Osteoblast (primary cell): ENCODE data around the gene SCUBE1. TPM values are rescaled to one million over a fixed set of nuclear protein-coding genes. Genes with fewer than 3 reads are reported as not detected.

Experiments used
- DNase-seq: peaks from one replicate; pipeline ENCODE4 v3.0.0; 2011; ENCODE audit warnings: low spot score, mixed read lengths; ENCODE audit not compliant: insufficient read length; ENCODE audit errors: missing footprints
- H2AFZ ChIP-seq: 2 replicates; pipeline ENCODE4 v1.6.0; 2011; ENCODE audit warnings: mild to moderate bottlenecking, low read length
- H3K27ac ChIP-seq: 2 replicates; pipeline ENCODE4 v1.5.1; 2011; ENCODE audit warnings: mild to moderate bottlenecking, low read depth, low read length, moderate library complexity
- H3K27me3 ChIP-seq: 2 replicates; pipeline ENCODE4 v1.6.0; 2012; ENCODE audit warnings: mild to moderate bottlenecking, control low read depth, inconsistent platforms, low read length, moderate library complexity; ENCODE audit not compliant: insufficient read depth
- H3K36me3 ChIP-seq: 2 replicates; pipeline ENCODE4 v1.5.1; 2011; ENCODE audit warnings: mild to moderate bottlenecking, low read length, control low read depth, moderate library complexity; ENCODE audit not compliant: insufficient read depth
- H3K4me1 ChIP-seq: 2 replicates; pipeline ENCODE4 v1.5.1; 2011; ENCODE audit warnings: mild to moderate bottlenecking, low read length, control low read depth, moderate library complexity; ENCODE audit not compliant: insufficient read depth
- H3K4me2 ChIP-seq: 2 replicates; pipeline ENCODE4 v1.6.0; 2011; ENCODE audit warnings: mild to moderate bottlenecking, low read length; ENCODE audit not compliant: insufficient read depth
- H3K4me3 ChIP-seq: fragments of 200-600 bp; sonication (generic); 3 replicates; pipeline ENCODE4 v1.5.1; 2012; ENCODE audit warnings: mild to moderate bottlenecking, low read length, inconsistent platforms; ENCODE audit not compliant: insufficient read depth
- H3K79me2 ChIP-seq: 2 replicates; pipeline ENCODE4 v1.6.0; 2012; ENCODE audit warnings: mild to moderate bottlenecking, low read length, control low read depth, inconsistent platforms; ENCODE audit not compliant: insufficient read depth
- H3K9me3 ChIP-seq: 2 replicates; pipeline ENCODE4 v1.5.1; 2011; ENCODE audit warnings: low read depth, low read length, control low read depth
- H4K20me1 ChIP-seq: 2 replicates; pipeline ENCODE4 v1.6.0; 2012; ENCODE audit warnings: mild to moderate bottlenecking, low read length, control low read depth; ENCODE audit not compliant: insufficient read depth
- CTCF ChIP-seq: IDR thresholded peaks from 2 replicates; pipeline ENCODE4 v1.5.1; 2011; ENCODE audit warnings: mild to moderate bottlenecking, low read depth, low read length, moderate library complexity; ENCODE audit errors: extremely low read depth
- total RNA-seq: library from RNA; depleted of rRNA; stranded (reverse); fragments of >200 nt; gene quantifications from 2 replicates; pipeline ENCODE4 v1.2.3, GENCODE V29; 2012

SCUBE1 gene
- total RNA-seq, 1 donor, result 2.2 TPM

GRCh38 chr22:43377548-43377895 is 34.4 kb upstream of the SCUBE1 start:
- Histone ChIP-seq H3K4me2 (peak overlapping the region; percentile 34), H3K36me3 (no peaks in the 10 kb centered on the region), H3K27me3 (peaks cover 3% of the 10 kb centered on the region), H4K20me1 (no peaks in the 10 kb centered on the region), H3K79me2 (no peaks in the 10 kb centered on the region), H2AFZ (no peak overlapping the region), H3K27ac (peak overlapping the region; percentile 81), H3K4me3 (peak overlapping the region; percentile 11), H3K4me1 (peaks cover 27% of the 10 kb centered on the region), H3K9me3 (peaks cover 2% of the 10 kb centered on the region)
- TF ChIP-seq CTCF, result no peak
- no peak for DNase-seq

- peaks cover 27% of the 10 kb centered on the region for H3K4me1 ChIP-seq
- no peak for DNase-seq
- TF ChIP-seq CTCF, result no peak
- peaks cover 3% of the 10 kb centered on the region for H3K27me3 ChIP-seq
- no peaks in the 10 kb centered on the region for H4K20me1 ChIP-seq
- H3K9me3 ChIP-seq, result peaks cover 2% of the 10 kb centered on the region
- H3K27ac ChIP-seq, result peak overlapping the region; percentile 81
- no peak overlapping the region for H2AFZ ChIP-seq
- H3K4me3 ChIP-seq, result peak overlapping the region; percentile 8
- H3K4me2 ChIP-seq, result peak overlapping the region; percentile 34
- no peaks in the 10 kb centered on the region for H3K36me3 ChIP-seq
- H3K79me2 ChIP-seq, result no peaks in the 10 kb centered on the region
Measured at GRCh38 chr22:43376765-43377547, 33.8 kb upstream of the SCUBE1 start.

GRCh38 chr22:43375951-43376455 is 32.8 kb upstream of the SCUBE1 start:
- no peak overlapping the region for H3K4me2 ChIP-seq
- H2AFZ ChIP-seq, result no peak overlapping the region
- no peak for TF ChIP-seq CTCF
- DNase-seq, result no peak
- no peaks in the 10 kb centered on the region for H3K27me3 ChIP-seq
- H3K9me3 ChIP-seq, result peaks cover 2% of the 10 kb centered on the region
- peaks cover 27% of the 10 kb centered on the region for H3K4me1 ChIP-seq
- H3K79me2 ChIP-seq, result no peaks in the 10 kb centered on the region
- peak overlapping the region; percentile 81 for H3K27ac ChIP-seq
- H4K20me1 ChIP-seq, result no peaks in the 10 kb centered on the region
- no peaks in the 10 kb centered on the region for H3K36me3 ChIP-seq
- H3K4me3 ChIP-seq, result no peak overlapping the region

DNA sequence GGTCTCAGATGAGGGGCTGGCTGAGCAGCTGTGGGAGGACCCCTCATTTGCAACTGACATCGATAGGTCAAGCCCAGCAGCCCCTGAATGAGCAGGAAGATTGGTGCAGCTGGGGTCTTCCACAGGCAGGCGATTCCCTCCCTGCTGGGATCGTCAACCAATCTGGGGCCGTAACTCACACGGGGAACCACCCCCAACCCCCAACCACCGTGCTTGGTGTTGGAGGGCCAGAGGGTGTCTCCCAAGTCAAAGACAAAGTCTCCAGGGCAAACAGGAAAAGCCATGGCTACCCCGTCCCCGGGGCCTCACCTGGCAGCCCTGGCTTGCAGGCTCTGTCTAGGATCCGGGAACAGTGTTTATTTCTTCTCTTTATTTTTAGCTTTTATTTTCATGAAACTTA is 26.9 kb upstream of the SCUBE1 start:
- no peak overlapping the region for H3K27ac ChIP-seq
- no peaks in the 10 kb centered on the region for H3K4me1 ChIP-seq
- no peak for DNase-seq
- H3K27me3 ChIP-seq, result peaks cover 16% of the 10 kb centered on the region
- no peaks in the 10 kb centered on the region for H4K20me1 ChIP-seq
- peaks cover 2% of the 10 kb centered on the region for H3K9me3 ChIP-seq
- TF ChIP-seq CTCF, result no peak
- H3K79me2 ChIP-seq, result no peaks in the 10 kb centered on the region
- H3K4me2 ChIP-seq, result no peak overlapping the region
- H3K36me3 ChIP-seq, result no peaks in the 10 kb centered on the region
- no peak overlapping the region for H3K4me3 ChIP-seq
- no peak overlapping the region for H2AFZ ChIP-seq
